HG03175 (cell line): ENCODE measurements around the gene INSL4.

Experiments
- ATAC-seq: cut with Tn5 transposase; IDR thresholded peaks from one replicate; pipeline ENCODE4 v1.9.1; 2021; ENCODE audit warnings: mild to moderate bottlenecking, moderate library complexity; ENCODE audit not compliant: unreplicated experiment

The INSL4 gene

DNA sequence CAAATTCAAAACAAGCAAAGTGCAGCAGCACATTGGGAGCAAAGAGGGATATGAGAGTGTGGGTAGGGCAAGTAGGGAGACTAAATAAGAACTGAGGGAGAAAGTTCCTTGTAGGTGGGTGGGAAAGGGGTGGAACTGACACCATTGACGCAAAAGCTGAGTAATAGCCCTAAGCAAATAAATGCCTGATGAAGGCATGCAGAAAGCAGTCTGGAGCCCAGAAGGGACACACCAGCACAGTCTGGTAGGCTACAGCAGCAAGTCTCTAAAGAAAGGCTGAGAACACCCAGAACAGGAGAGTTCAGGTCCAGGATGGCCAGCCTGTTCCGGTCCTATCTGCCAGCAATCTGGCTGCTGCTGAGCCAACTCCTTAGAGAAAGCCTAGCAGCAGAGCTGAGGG, at the start of gene INSL4:
Gene INSL4 (plus strand): TSS at position 208 of the 400 bp plus-strand sequence. CDS start 105 bp downstream, at position 313.
- ATAC-seq = no peak

DNA sequence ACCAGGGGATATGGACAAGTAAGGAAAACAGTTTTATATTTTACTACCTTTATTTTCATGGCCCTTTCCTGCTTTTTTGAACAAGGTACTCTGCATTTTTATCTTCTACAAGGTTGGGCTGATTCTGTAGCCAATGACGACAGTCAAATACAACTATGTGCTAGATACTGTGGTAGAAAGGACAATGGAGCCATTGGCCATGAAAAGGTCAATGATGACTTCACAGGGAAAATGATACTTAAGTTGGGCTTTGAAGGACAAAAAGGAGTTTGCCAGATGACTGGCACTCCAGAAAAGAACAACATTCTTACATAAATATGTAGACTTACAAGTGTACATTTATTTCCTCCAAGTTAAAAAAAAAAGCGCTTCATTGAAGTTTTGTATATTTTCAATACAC, 46.4 kb upstream of the INSL4 start:
- no peak for ATAC-seq

DNA sequence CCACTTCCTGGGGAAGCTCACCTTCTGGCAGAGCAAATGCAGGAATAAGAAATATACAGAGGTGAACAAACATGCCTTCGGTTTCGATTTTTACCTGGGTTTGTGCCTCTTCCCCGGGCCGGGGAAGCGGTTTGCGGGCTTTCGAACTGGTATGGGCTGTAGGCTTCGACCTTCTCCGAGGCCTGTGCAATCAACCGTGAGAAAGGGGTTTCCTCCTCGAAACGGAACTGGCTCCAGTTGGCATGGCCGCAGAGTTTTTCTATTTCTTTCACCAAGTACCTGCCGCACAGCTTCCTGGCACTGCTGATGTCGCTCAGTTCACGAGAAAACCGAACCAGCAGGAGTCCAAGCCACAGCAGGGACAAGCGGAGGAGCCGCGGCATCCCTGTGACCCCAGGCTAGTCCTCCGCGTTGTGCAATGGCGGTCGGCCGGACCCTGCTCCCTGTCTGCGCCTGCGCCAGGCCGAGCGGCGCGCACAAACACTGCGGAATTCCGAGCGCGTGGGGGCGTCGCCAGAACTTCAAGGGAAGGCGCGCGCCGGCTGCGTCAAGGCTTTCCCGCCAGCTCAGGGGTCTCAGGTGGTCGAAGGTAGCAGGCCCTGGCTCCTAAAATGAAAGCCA, 45.9 kb upstream of the INSL4 start, which contains the start of gene INSL6:
Gene INSL6 (minus strand): TSS at position 420 of the 621 bp plus-strand sequence. CDS start 37 bp downstream, at position 383.
- no peak for ATAC-seq

DNA sequence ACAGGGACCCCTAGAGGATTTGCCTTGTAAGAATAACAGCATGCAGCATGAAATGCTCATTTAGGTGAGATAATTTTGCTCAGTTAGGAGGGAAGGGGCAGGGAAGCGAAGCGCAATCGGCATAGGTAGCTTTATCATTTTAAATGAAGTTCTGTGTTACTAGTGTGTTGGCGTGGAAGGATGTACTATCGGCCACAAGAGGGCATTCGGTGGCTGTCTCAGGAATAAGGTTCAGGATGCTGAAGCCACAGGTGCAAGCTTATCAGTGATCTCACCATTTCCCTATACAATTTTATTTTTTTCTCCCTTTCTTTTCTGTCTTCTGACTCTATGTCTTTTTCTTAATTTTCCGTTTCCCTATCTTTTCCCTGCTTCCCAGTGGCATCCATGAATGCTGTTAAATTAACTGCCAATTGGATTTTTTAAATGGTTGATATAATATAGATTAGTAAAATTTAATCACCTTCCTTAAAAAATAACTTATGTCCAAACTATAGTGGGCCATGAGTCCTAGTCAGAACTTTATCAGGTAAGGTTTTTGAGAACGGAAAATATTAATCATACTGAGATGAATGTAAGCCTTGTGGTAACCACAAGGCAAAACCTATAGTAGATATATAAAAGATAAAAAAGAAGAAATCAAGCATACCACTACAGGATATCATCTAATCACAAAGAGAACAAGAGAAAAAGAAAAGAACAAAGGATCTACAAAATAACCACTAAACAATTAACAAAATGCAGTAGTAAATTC, 44.6 kb upstream of the INSL4 start:
- ATAC-seq = no peak

DNA sequence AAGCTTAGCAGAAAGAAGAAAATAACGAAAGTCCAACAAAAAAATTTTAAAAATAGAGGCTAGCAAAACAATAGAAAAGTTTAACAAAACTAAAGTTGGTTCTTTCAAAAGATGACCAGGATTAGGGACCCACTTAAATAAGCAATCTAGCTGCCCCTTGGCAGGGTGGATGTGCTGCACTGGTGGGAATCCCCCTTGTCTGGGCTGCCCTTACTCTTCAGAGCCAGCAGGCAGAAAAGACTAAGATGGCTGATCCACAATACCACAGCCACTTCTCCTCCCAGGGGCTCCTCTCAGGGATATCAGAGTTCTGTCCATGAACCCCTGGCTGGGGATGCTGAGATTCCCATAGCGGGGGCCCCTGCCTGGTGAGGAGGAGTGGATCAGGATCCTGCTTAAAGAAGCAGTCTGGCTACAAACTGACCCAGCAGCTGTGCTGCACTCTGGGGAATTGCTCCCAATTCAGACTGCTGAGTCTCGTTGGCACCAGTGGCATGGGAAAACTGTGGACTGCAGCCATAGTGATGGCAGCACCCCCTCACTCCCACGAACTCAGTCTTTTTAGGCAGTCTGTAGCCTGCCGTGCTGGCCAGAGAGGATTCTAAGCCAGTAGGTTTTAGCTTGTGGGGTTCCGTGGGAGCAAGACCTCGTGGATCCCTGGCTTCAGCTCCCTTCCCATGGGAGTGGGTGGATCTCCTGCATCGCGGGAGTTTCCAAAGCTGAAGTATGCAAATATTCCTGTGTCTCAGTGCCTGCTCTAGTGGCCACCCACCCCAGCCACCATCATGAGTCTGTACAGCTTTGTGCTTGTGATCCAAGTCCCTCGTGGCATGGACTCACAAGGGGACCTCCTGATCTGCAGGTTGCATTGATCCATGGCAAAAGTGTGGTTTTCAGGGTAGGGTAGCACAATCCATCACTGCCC, 42.9 kb upstream of the INSL4 start:
- ATAC-seq = no peak

DNA sequence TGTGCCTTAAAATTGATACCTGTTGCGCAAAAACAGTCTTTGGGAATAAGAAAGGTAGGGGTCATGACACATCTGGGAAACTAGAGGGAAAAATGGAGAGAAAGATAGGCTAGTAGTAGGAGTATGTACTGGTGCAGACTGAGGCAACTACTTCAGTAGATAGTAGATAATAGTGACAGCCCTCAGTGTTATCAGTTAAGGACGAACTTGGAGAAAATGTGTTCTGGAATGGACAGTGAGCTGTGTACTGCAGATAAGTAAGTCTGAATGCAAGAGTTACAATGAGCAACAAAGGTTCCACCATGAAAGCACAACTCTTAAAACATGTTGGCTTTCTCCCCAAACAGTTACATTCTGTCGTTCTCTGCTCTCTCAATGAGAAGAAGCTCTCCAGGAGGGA, 39.2 kb upstream of the INSL4 start:
- ATAC-seq = no peak

DNA sequence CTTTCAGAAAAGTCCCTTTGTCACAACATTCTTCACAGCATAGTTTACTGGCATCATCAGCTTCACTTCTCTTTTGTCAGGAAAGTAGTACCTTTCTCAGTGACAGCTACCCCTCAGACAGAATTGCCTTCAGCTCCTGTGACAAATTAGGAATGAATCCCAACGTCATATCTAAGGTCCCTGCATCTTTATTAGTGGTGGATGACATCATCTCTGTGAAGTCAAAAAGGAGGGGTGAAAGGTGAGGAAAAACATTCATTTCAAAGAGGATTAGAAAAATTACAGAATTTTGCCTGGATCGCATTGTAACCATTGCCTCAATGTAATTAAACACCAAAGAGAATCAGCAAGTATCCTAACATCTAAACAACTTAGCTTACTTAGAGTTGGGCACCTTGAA, 37.9 kb upstream of the INSL4 start:
- ATAC-seq = no peak

DNA sequence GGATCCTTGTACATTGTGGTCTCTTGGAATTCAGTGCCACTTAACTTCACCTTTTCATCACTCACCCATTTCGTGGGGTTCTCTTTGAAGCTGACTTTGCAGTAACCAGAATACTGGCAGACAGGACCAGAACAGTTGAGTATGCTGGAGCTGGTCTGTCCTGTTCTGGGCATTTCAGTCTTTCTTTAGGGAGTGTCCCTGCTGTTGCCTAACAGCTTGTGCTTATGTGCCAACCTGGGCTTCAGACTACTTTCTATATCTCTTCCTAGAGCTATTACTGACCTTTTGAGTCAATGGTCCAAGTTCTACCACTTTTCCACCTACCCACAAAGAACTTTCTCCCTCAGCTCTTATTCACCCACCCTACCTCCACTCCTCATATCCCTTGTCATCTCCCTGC, 35.8 kb upstream of the INSL4 start:
- ATAC-seq = no peak

DNA sequence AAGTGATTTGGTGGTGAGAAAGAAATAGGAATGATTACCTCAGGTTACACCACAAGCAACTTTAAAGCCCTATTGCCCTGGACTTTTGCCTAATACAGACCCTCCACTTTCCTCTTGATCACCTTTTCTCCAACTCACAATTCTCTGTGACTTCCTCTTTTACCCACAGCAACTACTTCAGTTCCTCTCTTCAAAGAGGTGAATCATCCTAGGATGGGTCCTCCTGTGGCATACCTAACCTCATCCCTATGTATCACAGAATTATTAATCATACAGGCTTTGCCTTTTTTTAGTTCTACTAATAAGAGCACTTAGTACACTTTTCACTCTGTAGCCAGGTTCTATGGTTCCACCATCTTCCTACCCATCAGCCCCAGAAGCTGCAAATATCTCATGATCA, 26.1 kb upstream of the INSL4 start:
- no peak for ATAC-seq

DNA sequence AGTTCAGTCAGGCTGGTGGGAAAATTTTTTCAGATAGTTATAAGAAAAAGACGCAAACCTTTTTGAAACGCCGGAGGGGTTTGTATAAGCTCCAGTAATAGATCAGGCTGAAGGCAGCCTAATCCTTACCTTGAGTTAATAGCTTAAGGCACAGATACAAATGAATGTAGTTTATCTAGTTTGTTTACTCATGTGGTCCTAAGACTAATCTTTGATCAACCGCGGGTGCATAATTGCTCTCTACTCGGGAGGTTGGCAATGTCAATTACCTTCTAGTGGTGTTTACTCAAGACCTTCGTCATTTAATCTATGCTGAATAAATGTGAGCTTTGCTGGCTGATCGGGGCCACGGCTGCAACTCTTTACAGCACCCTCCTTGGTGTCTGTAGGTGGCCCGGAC, 665 bp upstream of the INSL4 start:
- no peak for ATAC-seq

DNA sequence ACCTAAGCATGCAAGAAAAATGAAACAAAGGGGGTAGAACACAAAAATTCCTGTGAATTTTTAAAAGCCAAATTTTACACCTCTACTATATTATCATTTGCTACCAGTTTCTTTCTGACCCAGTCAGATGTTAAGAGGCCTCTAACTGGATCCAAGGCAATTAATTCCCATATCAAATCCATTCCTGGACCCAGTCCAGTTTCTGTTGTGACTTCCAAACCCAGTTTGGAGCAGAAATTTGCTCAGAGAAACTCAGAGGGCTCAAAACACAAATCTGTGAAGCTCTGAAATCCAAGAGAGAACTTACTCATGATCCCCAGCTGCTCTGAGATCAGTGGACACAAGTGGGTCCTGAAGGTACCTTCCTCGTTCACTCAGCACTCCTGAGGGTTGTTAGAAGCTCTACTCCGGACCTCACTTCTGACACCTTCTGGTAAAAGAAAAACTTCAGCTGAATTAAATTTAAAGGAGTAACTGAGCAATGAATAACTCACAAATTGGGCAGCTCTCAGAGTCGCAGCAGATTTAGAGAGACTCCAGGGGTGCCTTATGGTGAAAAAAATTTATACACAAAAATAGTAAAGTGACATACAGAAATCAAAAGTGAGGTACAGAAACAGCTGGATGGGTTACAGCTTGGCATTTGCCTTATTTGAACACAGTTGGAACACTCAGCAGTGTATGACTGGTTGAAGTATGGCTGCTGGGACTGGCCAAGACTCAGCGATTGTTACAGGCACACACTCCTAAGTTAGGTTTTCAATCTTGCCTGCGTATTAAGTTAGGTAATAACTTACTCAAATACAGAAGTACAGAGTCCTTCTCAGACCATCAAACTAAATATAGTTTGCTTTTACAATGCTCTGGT, 32.4 kb downstream of the INSL4 start:
- no peak for ATAC-seq

DNA sequence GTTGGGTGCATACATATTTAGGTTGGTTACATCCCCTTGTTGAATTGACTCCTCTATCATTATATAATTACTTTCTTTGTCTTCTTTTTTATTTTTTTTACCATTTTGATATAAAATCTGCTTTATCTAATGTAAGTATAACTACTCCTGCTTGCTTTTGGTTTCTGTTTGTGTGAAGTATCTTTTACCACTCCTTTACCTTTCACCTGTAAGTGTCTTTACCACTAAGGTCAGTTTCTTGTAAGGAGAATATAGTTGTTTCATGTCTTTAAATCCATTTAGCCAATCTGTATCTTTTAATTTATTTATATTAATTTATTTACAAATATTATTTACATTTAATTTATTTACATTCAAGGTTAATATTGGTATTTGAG, 33.0 kb downstream of the INSL4 start:
- ATAC-seq = no peak

DNA sequence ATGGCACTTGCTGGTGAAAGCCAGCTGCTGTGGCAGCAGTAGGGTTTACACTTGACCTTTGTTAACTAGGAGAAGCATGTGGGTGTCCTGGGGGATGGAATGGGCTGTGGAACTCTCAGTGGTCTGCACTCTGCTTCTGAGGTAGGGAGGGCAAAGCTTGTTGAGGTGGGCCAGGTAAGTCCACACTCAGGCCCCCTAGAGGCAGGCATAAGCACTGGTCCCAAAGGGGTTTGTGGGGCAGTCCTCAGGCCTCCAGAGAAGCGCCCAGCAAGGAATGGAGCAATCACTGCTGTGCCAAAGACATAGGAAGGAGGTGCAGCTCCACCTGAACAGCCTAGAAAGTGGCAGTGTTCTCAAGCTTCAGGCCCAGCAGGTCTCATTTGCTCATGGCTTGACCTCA, 34.7 kb downstream of the INSL4 start:
- no peak for ATAC-seq

DNA sequence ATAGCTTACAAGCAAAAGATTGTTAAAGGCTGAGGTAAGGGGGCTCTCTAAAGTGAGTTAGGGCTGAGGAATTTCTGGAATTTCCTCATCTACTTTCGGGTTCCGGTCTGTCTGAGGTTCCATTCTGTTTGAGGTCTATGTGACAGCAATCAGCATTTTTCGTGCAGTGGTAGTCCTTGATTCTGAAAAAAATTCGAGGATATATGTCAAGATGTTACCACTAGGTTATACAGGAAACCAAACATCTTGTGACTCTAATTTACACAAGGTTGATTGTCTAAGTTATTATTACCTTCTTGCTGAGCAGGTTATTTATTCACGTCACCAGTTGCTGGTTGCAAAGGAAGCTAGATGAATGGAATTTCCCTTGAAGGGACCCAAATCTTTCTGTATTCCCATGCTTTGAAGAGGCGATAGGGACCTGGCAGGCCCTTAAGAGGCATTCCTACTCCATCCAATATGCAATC, 38.1 kb downstream of the INSL4 start:
- ATAC-seq = no peak

DNA sequence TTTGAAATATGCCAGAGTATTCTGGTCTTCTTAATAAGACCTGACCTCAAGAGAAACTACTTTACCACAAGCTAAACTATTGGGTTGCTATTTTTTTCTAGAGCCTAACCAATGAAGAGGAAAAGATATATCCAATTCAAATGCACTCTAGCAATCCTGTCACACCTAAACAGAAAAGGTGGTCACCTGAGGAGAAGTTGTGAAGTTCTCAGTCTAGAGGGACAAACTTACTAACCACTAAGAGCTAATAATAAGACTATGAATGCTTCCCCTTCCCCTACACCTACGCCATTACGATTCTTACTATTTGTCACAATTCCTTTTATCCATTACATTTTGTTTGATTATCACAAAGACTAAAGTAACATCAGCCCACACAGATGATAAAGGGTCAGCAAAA, 43.6 kb downstream of the INSL4 start:
- ATAC-seq = no peak

DNA sequence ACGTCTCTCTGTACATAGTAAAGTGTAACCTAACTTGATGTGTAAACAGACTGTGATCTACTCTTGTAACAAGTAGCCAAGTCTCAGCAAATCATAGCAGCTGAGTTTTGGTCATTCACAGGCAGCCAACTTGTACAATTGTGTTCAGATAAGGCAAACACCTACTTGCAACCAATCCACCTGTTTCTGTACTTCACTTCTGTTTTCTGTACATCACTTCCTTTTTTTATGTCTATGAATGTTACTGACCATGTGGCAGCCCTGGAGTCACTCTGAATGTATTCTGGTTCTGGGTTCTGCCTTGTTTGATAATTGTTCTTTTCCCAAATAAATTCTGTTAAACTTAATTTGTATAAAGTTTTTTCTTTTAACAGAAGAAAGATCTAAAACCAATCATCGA, 47.3 kb downstream of the INSL4 start:
- ATAC-seq = no peak
